ENCODE data around the gene ADAM12.

ADAM12 gene

DNA sequence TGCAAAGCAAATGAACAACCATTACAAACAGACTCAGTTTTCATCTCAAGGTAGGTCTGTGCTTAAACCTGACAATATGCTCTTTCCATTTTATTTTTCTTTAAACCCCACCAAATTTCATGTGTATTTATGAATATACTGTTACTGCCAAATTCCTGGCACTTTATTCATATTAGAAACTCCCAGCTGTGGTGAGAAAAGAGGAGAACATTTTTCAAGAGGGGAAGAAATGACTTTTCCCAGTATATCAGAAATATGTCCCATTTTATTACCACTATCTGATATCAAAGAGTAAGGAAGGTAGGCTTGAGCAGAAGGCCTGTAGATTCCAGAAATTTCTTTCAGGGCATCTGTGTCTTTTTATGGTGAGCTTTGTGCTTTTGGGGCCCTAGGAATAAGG lies 189.6 kb downstream of the ADAM12 start:
- TF ChIP-seq CREB1 (IDR thresholded peaks at IDR 0.05; ENCODE audit: low read depth) (no peak), NFIC (IDR thresholded peaks at IDR 0.05) (no peak), TEAD4 (IDR thresholded peaks at IDR 0.05) (no peak), CEBPB (IDR thresholded peaks at IDR 0.05) (no peak), RAD21 (IDR thresholded peaks at IDR 0.05; ENCODE audit: low read depth) (no peak)
- TF ChIP-seq, protein P1, sequence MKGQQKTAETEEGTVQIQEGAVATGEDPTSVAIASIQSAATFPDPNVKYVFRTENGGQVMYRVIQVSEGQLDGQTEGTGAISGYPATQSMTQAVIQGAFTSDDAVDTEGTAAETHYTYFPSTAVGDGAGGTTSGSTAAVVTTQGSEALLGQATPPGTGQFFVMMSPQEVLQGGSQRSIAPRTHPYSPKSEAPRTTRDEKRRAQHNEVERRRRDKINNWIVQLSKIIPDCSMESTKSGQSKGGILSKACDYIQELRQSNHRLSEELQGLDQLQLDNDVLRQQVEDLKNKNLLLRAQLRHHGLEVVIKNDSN (IDR thresholded peaks at IDR 0.05): no peak
- TF ChIP-seq, protein P2, sequence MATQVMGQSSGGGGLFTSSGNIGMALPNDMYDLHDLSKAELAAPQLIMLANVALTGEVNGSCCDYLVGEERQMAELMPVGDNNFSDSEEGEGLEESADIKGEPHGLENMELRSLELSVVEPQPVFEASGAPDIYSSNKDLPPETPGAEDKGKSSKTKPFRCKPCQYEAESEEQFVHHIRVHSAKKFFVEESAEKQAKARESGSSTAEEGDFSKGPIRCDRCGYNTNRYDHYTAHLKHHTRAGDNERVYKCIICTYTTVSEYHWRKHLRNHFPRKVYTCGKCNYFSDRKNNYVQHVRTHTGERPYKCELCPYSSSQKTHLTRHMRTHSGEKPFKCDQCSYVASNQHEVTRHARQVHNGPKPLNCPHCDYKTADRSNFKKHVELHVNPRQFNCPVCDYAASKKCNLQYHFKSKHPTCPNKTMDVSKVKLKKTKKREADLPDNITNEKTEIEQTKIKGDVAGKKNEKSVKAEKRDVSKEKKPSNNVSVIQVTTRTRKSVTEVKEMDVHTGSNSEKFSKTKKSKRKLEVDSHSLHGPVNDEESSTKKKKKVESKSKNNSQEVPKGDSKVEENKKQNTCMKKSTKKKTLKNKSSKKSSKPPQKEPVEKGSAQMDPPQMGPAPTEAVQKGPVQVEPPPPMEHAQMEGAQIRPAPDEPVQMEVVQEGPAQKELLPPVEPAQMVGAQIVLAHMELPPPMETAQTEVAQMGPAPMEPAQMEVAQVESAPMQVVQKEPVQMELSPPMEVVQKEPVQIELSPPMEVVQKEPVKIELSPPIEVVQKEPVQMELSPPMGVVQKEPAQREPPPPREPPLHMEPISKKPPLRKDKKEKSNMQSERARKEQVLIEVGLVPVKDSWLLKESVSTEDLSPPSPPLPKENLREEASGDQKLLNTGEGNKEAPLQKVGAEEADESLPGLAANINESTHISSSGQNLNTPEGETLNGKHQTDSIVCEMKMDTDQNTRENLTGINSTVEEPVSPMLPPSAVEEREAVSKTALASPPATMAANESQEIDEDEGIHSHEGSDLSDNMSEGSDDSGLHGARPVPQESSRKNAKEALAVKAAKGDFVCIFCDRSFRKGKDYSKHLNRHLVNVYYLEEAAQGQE (IDR thresholded peaks at IDR 0.05; ENCODE audit: low read depth): no peak

DNA sequence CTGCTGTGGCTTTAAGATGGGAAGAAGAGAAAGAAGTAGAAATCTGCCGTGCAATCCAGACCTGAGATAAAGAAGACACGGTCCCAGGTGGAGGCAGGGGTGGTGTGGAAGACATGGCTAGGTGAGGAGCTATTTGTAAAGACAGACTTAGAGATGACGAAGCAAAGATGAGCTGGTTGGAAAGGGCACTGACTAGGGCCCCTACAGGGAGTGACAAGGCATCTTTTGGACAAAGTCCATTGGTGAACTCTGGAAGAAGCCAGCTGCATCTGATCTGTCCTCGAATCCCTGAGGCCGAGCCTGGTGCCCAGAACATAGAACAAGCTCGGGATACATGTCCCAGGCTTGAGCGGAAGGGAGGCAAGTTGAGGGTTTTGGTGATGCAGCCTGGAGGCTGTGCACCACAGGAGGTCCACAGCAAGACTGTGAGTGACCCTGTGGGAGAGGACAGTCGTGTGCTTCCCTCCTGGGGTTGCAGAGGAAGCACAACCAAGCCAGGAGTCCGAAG lies 191.2 kb downstream of the ADAM12 start:
- TF ChIP-seq TCF12 (IDR thresholded peaks at IDR 0.05; ENCODE audit: low read depth) (no peak), EGR1 (IDR thresholded peaks at IDR 0.05) (no peak)
- TF ChIP-seq, protein P1 (IDR thresholded peaks at IDR 0.05): no peak
- TF ChIP-seq, protein P3, sequence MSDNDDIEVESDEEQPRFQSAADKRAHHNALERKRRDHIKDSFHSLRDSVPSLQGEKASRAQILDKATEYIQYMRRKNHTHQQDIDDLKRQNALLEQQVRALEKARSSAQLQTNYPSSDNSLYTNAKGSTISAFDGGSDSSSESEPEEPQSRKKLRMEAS (IDR thresholded peaks at IDR 0.05): no peak

DNA sequence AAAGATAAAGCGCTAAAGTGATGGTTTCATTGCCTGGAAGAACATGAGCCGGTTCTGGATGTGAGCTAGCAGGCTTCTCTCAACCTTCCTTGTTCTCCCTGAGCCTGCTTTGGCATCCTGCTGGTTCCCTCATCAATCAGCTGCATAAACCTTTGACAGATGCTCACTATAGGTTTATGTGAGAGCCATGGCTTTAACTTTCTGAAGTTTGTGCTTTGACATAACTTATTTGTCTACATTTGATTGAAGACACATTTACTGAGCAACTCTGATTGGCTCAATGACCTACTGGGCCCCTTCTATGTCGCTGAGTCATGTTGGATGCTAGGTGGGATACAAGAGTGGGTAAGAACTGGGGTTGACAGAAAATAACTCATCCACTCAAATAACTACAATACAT lies 192.0 kb downstream of the ADAM12 start:
- TF ChIP-seq, protein P2 (IDR thresholded peaks at IDR 0.05; ENCODE audit: low read depth): no peak
- TF ChIP-seq RAD21 (IDR thresholded peaks at IDR 0.05; ENCODE audit: low read depth): no peak
- no peak for TF ChIP-seq NFIC (IDR thresholded peaks at IDR 0.05)
- no peak for TF ChIP-seq CREB1 (IDR thresholded peaks at IDR 0.05; ENCODE audit: low read depth)
- no peak for TF ChIP-seq FOXM1 (IDR thresholded peaks at IDR 0.05; ENCODE audit: borderline replicate concordance, low read depth)
- TF ChIP-seq TAF1 (IDR thresholded peaks at IDR 0.05; ENCODE audit: low read depth): no peak
- no peak for TF ChIP-seq YY1 (IDR thresholded peaks at IDR 0.05; ENCODE audit: low read depth)
- no peak for TF ChIP-seq ZBTB7A (IDR thresholded peaks at IDR 0.05; ENCODE audit: low read depth)
- no peak for TF ChIP-seq EGR1 (IDR thresholded peaks at IDR 0.05)
- no peak for TF ChIP-seq TCF12 (IDR thresholded peaks at IDR 0.05; ENCODE audit: low read depth)
- TF ChIP-seq EP300 (IDR thresholded peaks at IDR 0.05; ENCODE audit: borderline replicate concordance): no peak
- TF ChIP-seq CEBPB (IDR thresholded peaks at IDR 0.05): no peak
- TF ChIP-seq, protein P3 (IDR thresholded peaks at IDR 0.05): no peak
- TF ChIP-seq, protein P1 (IDR thresholded peaks at IDR 0.05): no peak
- no peak for TF ChIP-seq TEAD4 (IDR thresholded peaks at IDR 0.05)

DNA sequence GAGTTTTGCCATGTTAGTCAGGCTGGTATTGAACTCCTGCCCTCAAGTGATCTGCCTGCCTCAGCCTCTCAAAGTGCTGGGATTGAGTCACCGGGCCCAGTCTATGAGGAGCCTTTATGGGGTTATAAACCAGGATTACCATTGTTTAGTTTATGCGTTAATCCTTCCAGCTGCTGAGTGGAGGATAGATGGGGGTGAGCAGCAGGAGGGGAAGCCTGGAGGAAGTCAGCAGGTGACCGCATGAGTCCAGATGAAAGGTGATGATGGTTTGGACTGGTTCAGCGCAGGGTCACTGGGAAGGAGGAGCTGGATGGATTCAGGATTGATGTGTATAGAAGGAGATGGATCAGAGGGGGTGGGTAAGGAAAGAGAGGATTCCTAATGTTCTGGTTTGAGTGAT lies 197.1 kb downstream of the ADAM12 start:
- no peak for TF ChIP-seq NFIC (IDR thresholded peaks at IDR 0.05)
- TF ChIP-seq YY1 (IDR thresholded peaks at IDR 0.05; ENCODE audit: low read depth): no peak
- no peak for TF ChIP-seq CREB1 (IDR thresholded peaks at IDR 0.05; ENCODE audit: low read depth)
- no peak for TF ChIP-seq CEBPB (IDR thresholded peaks at IDR 0.05)
- no peak for TF ChIP-seq EGR1 (IDR thresholded peaks at IDR 0.05)
- TF ChIP-seq, protein P1 (IDR thresholded peaks at IDR 0.05): no peak
- TF ChIP-seq, protein P3 (IDR thresholded peaks at IDR 0.05): no peak

DNA sequence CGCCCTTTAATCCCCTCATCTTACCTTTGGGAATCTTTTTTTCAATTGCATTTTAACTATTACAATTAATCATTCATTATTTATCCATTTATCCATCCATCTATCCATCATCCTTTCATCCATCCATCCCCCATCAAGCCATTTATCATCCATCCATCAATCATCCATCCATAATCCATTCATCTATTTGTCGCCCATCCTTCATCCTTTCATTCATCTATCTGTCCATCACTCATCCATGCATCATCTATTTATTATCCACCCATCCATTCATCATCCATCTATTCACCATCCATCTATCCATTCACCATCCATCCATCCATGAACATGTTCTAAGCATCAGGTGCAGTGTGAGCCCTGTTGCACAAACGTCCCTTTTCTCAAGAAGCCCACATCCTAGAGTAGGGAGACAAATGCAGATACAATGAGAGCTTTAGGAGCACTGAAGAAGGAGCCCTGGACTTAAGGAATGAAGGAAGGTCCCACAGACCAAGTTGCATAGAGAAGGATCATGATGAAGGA lies 199.5 kb downstream of the ADAM12 start:
- no peak for TF ChIP-seq FOXM1 (IDR thresholded peaks at IDR 0.05; ENCODE audit: borderline replicate concordance, low read depth)
- TF ChIP-seq, protein P2 (IDR thresholded peaks at IDR 0.05; ENCODE audit: low read depth): no peak
- no peak for TF ChIP-seq YY1 (IDR thresholded peaks at IDR 0.05; ENCODE audit: low read depth)
- TF ChIP-seq EGR1 (IDR thresholded peaks at IDR 0.05): no peak
- TF ChIP-seq TAF1 (IDR thresholded peaks at IDR 0.05; ENCODE audit: low read depth): no peak
- TF ChIP-seq TEAD4 (IDR thresholded peaks at IDR 0.05): no peak
- TF ChIP-seq, protein P1 (IDR thresholded peaks at IDR 0.05): no peak
- no peak for TF ChIP-seq CEBPB (IDR thresholded peaks at IDR 0.05)
- no peak for TF ChIP-seq NFIC (IDR thresholded peaks at IDR 0.05)
- TF ChIP-seq, protein P3 (IDR thresholded peaks at IDR 0.05): no peak
- no peak for TF ChIP-seq ZBTB7A (IDR thresholded peaks at IDR 0.05; ENCODE audit: low read depth)
- TF ChIP-seq TCF12 (IDR thresholded peaks at IDR 0.05; ENCODE audit: low read depth): no peak
- TF ChIP-seq CREB1 (IDR thresholded peaks at IDR 0.05; ENCODE audit: low read depth): no peak
- TF ChIP-seq EP300 (IDR thresholded peaks at IDR 0.05; ENCODE audit: borderline replicate concordance): no peak
- TF ChIP-seq RAD21 (IDR thresholded peaks at IDR 0.05; ENCODE audit: low read depth): no peak
